GM21619 (cell line): Measurements from ENCODE around the gene PRR33.
"Not testable (repeated sequence)": the region's sequence is repeated elsewhere in the genome, so short reads cannot be mapped to it uniquely, and the experiment has no call there.

Experiments used
- ATAC-seq: cut with Tn5 transposase; IDR thresholded peaks from one replicate; pipeline ENCODE4 v1.9.1; 2021; ENCODE audit not compliant: unreplicated experiment

The PRR33 gene

DNA sequence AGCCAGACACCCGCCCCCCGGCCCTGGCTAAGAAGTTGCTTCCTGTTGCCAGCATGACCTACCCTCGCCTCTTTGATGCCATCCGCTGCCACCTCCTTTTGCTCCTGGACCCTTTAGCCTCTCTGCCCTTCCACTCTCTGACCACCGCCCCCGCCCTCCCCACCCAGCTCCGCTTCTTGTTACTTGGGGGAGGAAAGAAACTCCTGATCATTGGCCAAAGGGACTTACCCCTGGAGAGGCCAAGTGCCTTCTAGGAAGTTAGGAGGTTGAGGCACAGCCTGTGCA is at the start of gene PRR33:
Gene PRR33, minus strand, starts transcription at position 65 of the 285 bp plus-strand sequence. CDS start 1,311 bp downstream, outside the sequence.
- no peak for ATAC-seq

DNA sequence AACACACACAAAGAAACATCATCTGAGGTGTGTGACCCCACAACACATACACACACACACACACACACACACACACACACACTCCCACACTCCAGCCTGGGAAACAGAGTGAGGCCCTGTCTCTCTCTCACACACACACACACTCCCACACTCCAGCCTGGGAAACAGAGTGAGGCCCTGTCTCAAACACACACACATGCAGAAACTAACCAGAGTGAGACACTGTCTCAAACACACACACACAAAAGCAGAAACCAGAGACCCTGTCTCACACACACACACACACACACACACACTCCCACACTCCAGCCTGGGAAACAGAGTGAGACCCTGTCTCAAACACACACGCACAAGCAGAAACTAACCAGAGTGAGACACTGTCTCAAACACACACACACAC is 48.1 kb upstream of the PRR33 start:
- ATAC-seq: not testable (repeated sequence)

DNA sequence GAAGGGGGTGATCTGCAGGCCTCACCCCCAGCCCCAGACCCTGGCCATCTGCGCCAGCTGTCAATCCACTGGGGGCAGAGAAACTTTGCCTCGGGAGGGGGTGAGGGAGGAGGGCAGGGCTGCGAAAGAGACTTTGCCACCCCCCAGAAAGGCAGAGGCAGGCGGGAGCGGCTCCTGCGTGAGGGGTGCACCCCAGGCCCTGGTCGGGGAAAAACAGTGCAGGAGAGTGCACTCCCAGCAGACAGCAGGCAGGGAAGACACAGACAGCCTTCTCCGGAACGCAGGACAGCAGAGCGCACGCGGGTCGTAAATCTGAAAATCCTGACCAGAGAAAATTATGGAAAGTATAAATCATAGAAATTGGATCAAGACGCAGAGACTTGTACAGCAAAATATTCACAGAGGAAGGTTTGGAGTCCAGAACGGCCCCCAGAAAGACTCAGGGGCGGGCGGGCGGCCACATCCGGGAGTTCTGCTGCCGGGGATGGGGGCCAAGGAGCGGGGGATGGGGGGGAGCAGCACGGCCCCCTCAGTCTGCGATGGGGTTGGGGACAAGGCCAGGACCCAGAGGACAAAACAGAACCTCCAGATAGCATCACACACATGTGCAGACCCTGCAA is 47.4 kb upstream of the PRR33 start:
- no peak for ATAC-seq

DNA sequence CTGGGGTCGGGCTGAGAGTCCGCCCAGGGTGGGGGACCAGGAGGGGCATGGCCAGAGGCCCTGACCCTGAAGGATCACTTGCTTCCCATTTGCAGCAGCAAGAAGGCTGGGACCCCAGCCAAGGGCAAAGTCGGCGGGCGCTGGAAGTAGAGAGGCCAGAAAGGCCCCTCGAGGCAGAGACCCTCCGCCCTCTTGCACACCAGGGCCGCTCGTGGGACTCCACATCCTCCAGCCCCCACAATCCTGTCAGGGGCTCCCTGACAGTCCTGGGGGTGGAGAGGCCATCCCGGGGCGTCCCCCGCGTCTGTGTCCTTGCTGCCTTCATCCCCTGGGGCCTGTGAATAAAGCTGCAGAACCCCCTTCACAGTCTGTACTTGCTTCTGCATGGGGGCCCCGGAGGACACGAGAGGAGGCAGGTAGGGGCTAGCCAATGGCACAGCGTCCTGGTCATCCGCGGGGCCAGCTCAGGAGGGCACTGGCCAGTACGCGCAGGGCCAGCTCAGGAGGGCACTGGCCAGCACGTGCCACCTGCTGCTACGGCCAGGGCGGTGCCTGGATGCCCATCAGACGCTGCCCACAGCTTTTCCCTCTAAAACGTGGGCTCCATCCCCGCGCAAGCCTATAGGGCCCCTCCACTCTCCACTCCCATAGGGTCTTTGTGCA is 46.8 kb upstream of the PRR33 start:
- ATAC-seq: no peak

DNA sequence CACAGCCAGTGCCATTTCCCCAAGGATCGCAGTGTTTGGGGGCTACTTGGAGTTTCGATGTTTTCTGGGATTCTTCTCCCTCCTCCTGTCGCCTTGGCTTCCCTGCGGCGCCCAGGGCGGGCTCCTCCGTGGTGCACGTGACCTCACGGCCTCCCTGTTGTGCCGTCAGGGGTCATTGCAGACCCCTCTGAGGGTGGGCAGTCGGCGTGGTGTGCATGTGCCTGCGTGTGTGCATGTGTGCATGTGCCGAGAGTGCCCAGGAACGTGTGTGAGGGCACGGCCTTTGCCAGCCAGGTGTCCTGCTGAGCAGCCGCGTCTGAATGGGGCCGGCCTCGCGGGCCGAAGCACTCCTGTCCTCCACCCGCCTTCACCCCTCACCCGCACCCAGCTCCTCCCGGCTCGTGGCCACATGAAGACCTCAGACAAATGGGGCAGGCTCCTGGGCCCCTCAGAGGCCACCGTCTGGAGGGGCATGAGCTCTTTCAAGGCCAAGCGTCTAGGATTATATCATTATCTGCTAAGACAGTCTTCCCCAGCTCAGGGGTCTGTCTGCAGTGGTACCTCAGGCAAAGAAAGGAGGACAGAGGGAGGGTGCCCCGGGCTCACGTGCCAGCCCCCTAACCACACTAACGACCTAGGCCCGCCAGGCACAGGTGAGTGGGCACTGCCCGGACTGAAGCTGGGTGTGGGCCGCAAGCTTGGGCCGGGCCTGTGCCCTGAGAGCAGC is 46.1 kb upstream of the PRR33 start:
- no peak for ATAC-seq

DNA sequence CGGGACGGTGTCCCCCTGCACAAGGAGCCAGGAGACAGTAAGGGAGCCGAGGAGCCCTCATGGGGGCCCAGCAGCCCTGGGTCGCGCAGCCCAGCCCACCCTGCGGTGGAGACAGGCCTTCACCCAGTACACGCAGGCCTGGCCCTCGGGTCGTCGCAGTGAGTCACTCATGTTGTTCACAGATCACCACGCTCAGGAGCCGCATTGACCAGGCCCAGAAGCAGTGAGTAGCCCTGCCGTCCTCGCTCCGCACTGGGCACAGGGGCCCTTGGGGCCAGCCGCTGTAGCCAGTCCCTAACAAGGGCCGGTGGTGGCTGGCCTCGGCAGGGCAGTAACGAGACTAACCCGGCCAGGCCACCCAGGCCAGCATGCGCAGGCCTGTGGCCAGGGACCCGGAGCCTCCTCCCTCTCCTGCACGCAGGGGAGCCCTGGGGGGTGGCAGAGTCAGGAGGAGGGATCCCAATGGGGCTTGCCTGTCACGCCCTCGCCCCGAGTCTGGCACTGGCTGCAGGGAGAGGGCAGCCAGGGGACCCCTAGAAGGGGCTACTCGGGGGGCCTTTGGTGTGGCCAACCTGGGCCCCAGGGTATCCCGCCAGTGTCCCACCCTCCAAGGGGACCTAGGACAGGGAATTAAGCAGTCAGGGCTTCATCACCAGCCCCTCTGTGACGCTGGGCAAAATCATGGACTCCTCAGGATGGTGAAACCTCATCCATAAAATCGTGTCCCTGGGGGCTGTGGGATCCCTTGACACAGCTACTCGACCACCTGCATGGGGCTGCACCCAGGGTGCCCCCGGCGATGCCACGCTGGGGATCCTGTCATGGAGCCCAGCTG is 45.3 kb upstream of the PRR33 start:
- ATAC-seq: no peak

DNA sequence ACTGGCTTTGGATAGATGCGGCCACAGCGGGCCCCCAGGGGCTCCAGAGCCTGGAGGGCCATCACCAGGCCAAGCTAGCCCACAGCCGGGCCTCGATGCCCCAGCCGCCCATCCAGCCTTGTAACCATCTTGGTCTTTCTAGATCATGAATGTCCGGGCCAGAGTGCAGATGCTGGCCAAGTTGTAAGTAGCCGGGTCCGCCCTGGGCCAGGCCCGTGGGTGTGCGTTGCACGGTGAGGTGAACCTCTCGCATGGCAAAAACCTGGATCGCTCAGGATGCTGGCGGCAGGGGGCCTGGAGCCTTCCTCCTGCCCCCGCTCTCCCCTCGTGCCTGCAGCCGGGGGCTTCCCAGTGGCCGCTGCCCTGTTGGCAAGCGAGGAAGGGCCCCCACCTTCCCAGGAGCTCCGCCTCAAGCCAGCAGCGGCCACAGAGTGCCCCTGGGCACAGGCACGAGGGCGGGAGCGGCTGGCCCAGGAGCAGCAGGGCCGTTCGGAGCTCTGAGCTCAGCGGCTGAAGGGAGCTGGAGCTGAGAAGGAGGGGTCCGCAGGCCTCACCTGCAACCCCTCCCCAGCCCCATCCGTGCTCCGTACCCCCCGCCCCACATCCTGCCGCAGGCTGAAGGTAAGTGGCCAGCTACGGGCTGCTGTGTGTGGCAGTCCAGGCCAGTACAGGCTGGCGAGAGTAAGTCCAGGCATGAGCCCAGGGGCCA is 44.5 kb upstream of the PRR33 start:
- no peak for ATAC-seq

DNA sequence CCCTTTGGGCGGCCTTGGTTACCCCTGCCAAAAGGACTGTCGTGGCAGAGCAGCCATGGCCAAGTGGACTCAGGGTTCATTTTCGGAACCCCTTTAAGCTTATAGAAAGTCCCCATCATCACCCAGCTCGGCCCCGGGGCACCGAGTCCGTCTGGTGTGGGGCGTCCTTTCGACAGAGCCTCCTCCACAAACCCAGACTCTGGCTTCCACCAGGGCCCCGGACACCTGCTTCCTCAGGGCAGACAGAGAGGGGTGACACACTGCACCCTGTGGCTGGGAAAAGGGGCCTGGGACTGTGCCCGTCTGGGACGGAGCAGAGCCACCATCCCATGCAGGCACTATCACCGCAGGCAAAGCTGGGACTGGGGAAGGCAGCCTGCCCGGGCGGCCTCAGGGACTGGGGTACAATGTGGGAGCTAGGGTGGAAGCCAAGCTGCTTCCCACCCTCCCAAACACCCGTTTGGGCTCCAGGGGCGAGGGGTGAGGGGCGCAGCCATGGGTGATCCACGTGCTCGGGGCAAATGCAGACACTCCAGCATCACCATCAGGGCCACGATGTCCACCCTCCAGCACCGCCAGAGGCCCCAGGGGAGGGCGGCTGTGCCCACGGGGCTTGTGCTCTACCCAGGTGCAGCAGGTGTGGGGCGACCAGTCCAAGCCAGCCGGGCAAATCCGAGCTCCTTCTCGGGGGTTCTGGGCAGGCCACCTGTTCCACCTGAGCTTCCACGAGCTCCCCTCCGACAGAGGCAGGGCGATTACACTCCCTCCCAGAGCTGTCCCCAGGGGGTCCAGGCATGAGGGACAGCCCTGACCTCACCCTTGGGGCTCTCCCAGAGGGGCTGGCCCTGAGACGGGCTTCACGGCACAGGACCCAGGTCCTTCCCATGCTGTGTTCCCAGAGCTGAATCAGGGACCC is 43.7 kb upstream of the PRR33 start:
- no peak for ATAC-seq

DNA sequence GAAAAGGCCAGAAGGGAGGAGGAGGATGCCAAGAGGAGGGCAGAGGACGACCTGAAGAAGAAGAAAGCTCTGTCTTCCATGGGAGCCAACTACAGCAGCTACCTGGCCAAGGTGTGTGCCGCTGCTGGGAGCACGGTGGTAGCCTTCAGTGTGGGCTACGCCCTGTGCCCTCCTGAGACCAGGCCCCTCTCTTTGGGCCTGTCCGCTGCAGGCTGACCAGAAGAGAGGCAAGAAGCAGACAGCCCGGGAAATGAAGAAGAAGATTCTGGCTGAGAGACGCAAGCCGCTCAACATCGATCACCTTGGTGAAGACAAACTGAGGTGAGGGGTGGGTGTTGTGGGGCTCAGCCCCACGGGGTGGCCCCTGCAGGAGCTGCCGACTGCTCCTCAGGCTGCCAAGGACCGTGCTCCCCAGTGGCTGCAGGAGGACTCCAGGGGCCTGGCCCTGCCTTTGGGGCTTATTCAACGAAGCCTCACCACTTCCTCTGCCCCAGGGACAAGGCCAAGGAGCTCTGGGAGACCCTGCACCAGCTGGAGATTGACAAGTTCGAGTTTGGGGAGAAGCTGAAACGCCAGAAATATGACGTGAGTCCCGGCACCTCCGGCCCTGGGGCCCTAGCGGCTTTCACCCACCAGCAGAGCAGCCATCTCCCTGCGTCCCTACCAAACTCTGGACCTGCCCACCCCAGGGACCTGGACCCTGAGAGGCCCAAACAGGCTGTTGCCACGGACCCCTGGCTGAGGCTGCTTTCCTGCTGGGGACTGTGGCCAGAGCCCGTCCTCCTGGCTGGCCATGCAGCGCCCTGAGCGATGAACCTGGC is 42.9 kb upstream of the PRR33 start:
- no peak for ATAC-seq

DNA sequence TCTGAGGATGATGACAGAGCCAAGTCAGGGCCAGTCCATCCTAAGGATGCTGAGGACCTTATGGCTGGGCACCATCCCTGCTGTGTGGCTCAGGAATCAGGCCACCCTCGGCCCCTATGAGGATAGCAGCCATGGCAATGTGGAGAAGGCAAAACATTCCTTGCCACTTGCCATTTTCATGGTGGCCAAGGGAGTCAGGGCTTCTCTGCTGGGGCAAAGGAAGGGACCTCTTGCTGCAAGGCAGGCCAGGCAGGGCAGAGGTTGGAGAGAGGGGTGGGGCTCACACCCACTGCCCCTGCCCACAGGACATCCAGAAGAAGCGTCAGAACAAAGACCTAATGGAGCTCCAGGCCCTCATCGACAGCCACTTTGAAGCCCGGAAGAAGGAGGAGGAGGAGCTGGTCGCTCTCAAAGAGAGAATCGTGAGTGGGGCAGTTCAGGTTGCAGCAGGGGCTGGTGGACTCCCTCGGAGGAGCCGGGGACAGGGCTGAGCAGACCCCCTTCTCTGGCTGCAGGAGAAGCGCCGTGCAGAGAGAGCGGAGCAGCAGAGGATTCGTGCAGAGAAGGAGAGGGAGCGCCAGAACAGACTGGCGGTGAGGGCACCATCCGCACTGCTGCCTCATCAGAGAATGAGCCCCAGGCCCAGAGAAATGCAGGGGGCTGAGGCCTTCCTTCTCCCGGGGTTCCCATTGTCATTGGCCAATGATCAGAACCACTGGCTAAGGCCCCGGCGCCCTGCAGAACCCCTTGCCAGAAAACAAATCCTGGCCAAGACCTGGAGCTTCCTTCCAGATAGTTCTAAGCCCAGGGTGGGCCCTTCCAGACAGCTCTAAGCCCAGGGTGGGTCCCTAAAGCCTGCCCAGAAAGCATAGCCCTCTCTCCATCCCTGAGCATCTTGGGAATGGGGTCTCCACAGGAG is 42.0 kb upstream of the PRR33 start:
- ATAC-seq: no peak

DNA sequence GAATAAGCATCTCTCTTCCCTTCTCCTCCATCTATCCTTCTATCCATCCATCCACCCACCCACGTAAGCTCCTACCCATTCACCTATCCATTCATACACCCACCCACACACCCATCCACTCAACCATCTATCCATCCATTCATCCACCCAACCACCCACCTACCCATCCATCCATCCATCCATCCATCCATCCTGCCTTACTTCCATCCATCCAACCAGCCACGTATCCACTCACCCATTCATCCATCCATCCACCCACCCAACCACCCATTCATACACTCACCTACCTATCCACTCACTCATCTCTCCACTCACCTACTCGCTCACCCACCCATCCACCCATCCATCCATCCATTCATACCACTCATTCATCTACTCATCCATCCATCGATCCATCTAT is 41.0 kb upstream of the PRR33 start:
- no peak for ATAC-seq

DNA sequence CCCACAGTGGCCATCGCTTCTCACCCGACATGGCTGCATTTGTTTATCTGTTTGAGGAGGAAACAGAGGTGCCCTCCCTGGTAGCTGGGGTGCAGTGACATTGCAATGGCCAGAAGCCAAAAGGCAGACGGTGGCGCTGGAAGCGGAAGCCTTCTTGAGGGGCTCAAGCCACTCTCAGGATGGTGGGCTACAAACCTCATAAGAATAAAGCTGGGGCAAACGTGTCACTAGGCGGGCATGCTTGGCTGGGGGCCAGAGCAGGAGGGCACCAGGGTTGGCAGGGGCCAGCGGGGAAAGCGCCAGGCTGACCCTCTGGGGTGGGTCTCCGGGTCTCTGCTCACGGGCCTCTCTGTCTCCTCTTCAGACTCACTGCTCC is 40.4 kb upstream of the PRR33 start:
- no peak for ATAC-seq

DNA sequence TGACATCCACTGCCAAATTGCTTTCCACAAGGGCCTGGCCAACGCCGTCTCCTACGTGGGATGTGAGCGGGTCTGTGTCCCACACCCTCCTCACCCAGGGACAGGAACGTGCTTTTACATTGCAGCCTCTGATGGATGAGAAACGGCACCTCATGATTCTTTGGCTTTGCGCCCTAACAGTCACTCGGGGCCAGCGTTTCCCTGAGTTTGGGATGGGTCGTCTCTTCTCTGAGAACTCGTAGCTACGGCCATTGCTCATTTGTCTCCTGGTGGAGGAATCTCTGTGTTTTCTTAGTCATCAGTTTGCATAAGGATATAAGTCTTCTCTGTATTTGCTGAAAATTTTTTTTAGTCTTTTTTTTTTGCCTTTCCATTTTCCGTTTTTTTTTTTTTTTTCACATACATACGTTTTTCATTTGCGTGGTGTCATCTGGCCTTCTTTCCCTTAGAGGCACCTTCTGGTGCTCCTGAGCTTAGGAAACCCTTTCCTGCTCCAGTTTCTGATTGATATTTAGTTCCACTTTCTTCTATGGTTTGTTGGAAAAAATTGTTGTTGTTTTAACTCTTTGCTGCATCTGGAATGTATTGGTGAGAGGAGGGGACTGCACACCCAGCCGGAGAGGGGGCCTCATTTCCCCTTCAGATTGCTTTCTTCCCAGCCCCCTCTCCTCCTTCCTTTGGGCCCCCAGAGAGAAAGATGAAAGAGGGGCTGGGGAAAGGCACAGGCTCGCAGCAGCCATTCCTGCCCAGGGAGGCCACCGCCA is 39.8 kb upstream of the PRR33 start:
- ATAC-seq: no peak

DNA sequence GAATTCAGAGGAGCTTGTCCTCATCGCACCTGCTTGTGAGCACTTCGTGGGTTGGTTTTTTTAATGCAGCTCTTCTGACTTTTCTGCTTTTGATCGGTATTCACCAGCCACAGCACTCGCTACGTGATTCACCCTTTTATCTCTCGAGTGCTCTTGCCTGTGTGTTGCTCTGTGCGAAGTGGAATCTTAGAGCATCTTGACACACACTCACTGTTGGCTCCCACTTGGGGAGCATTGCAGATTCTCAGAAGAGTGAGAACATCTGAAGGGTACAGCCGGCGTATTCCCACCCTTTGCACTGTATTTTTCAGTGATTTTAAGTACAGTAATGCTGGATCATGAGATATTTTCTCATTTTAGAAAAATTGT is 38.8 kb upstream of the PRR33 start:
- no peak for ATAC-seq

DNA sequence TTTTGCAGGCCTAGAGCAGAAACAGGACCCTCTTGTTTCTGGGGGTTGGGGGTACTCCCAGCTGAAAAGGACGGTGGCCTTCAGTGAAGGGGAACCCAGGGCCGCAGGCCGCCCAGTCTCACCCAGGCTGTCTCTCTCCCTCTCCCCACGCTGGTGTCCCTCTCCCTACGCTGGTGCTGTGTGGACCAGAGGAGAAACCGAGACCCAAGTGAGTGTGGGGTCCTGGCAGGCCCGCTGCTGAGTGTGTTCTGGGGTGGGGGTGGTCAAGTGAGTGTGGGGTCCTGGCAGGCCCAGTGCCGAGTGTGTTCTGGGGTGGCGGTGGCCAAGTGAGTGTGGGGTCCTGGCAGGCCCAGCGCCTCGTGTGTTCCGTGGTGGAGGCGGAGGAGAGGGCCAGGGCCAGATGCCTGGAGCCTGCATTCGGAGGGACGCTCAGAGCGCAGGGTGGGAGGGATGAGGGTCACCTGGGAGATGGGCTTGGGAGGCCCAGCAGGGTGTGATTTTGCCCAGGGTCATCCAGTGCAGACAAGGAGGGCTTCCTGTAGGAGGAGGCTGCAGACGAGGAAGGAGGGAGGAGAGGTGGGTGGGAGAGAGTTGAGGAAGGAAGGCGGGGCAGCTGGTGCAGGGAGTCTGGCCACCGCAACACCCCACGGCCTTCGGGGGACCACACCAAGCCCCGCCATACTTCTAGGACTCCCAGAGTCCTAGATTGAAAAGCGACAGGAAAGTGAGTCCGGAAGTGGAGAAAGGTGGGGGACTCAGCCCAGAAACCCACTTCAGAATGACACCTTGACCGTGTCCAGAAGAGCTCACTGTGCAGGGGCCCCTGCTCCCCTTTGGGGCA is 38.1 kb upstream of the PRR33 start:
- ATAC-seq: no peak

DNA sequence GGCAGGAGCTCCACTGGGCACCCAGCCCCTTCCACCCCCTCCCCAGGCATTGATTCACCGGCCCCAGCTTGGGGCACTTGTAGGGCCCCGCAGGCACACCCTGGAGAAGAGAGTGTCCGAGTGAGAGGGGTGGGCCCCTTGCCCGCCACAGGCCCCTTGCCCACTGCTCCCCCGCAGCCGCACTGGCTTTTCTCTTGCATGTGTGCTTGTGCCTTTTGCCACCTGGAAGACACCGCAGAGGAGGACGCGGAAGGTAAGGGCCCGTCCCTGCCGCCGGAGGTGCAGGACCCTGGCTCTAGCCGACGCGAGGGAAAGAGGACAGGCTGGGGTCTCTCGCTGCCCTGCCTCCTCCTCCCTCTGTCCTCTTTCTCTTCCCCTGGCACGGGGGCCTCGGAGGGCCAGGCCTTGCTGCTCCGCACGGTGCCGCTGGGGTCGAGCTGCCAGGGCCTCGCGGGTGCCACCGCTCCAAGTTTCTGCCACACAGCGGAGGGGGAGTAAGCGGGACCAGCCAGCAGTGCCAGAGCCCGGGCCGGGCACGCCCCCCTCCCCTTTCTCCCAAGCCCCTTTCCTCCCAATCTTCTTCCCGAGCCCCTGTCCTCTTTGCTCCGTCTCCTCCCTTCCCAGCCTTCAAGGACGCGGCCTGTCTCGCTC is 37.3 kb upstream of the PRR33 start:
- ATAC-seq: no peak
